BLaER1 (cell line): Measurements from ENCODE around the gene EVI5.

Experiments used
- H3K27ac ChIP-seq: shearing (Covaris generic); formaldehyde crosslinking; 2 replicates; pipeline ENCODE4 v1.8.1; 2022
- H3K27me3 ChIP-seq: shearing (Covaris generic); formaldehyde crosslinking; 2 replicates; pipeline ENCODE4 v1.8.1; 2022
- H3K36me3 ChIP-seq: shearing (Covaris generic); formaldehyde crosslinking; 2 replicates; pipeline ENCODE4 v1.8.1; 2022
- H3K4me1 ChIP-seq: shearing (Covaris generic); formaldehyde crosslinking; 2 replicates; pipeline ENCODE4 v1.8.1; 2022
- H3K4me2 ChIP-seq: shearing (Covaris generic); formaldehyde crosslinking; 2 replicates; pipeline ENCODE4 v1.8.1; 2022
- H3K4me3 ChIP-seq: shearing (Covaris generic); formaldehyde crosslinking; 2 replicates; pipeline ENCODE4 v1.8.1; 2022
- H3K9ac ChIP-seq: shearing (Covaris generic); formaldehyde crosslinking; 2 replicates; pipeline ENCODE4 v1.8.1; 2022
- H3K9me3 ChIP-seq: shearing (Covaris generic); formaldehyde crosslinking; 2 replicates; pipeline ENCODE4 v1.8.1; 2022
- H4K20me1 ChIP-seq: shearing (Covaris generic); formaldehyde crosslinking; 2 replicates; pipeline ENCODE4 v1.8.1; 2022
- Cebpa-rat ChIP-seq: shearing (Covaris generic); IDR thresholded peaks from 2 replicates; pipeline ENCODE4 v1.8.1; 2022

EVI5 gene

GRCh38 chr1:92488832-92489231 lies 296.1 kb downstream of the EVI5 start:
- no peak overlapping the region for H3K27ac ChIP-seq
- H3K4me2 ChIP-seq, result no peak overlapping the region
- H3K4me3 ChIP-seq, result no peak overlapping the region
- peaks cover 14% of the 10 kb centered on the region for H3K4me1 ChIP-seq
- no peaks in the 10 kb centered on the region for H3K27me3 ChIP-seq
- TF ChIP-seq Cebpa-rat, result no peak
- no peaks in the 10 kb centered on the region for H3K9me3 ChIP-seq
- H3K9ac ChIP-seq, result no peak overlapping the region
- H3K36me3 ChIP-seq, result no peaks in the 10 kb centered on the region
- H4K20me1 ChIP-seq, result no peaks in the 10 kb centered on the region

- Histone ChIP-seq H3K9ac (no peak overlapping the region), H3K27ac (no peak overlapping the region), H3K9me3 (no peaks in the 10 kb centered on the region), H3K4me3 (no peak overlapping the region), H3K27me3 (peaks cover under 1% of the 10 kb centered on the region; the same call in 1 of the 2 replicates), H3K4me1 (peaks cover 14% of the 10 kb centered on the region), H3K36me3 (no peaks in the 10 kb centered on the region), H3K4me2 (peak overlapping the region; percentile 91), H4K20me1 (peaks cover 3% of the 10 kb centered on the region; the same call in 1 of the 2 replicates)
- TF ChIP-seq Cebpa-rat, result no peak
Observed at GRCh38 chr1:92488416-92488815, 296.5 kb downstream of the EVI5 start.

- peaks cover 15% of the 10 kb centered on the region for H4K20me1 ChIP-seq
- H3K4me2 ChIP-seq, result peak overlapping the region; percentile 91
- H3K4me3 ChIP-seq, result peak overlapping the region; percentile 73
- H3K36me3 ChIP-seq, result peaks cover under 1% of the 10 kb centered on the region; the same call in 1 of the 2 replicates
- TF ChIP-seq Cebpa-rat, result no peak
- no peaks in the 10 kb centered on the region for H3K9me3 ChIP-seq
- H3K4me1 ChIP-seq, result peaks cover 27% of the 10 kb centered on the region
- peak overlapping the region; percentile 97 for H3K27ac ChIP-seq
- H3K9ac ChIP-seq, result peak overlapping the region; percentile 91
- H3K27me3 ChIP-seq, result peaks cover 13% of the 10 kb centered on the region
Observed at GRCh38 chr1:92487078-92487605, 297.8 kb downstream of the EVI5 start.

GRCh38 chr1:92486251-92487077 lies 298.4 kb downstream of the EVI5 start, which contains the start of gene GFI1:
Gene GFI1 (minus strand): TSS chr1:92486925. CDS start chr1:92483487, 3,438 bp downstream.
- Histone ChIP-seq H3K36me3 (peaks cover 5% of the 10 kb centered on the region), H3K9ac (peak within 1 kb of the TSS; percentile 91), H3K27ac (peak within 1 kb of the TSS; percentile 97), H3K4me1 (peaks cover 32% of the 10 kb centered on the region), H3K4me3 (peak within 1 kb of the TSS; percentile 73), H3K9me3 (peaks cover 2% of the 10 kb centered on the region; the same call in 1 of the 2 replicates), H3K27me3 (peaks cover 17% of the 10 kb centered on the region), H3K4me2 (peak within 1 kb of the TSS; percentile 91), H4K20me1 (peaks cover 18% of the 10 kb centered on the region)
- TF ChIP-seq Cebpa-rat, result no peak

GRCh38 chr1:92485381-92486250 lies 299.3 kb downstream of the EVI5 start:
- Histone ChIP-seq H3K4me2 (peak overlapping the region; percentile 91), H3K9ac (peak overlapping the region; percentile 91)

GRCh38 chr1:92484472-92485380 lies 300.2 kb downstream of the EVI5 start:
- Histone ChIP-seq H3K27me3 (peaks cover 17% of the 10 kb centered on the region), H3K9ac (peak overlapping the region; percentile 91), H3K27ac (peak overlapping the region; percentile 97), H3K9me3 (peaks cover 15% of the 10 kb centered on the region), H3K36me3 (peaks cover 23% of the 10 kb centered on the region), H3K4me3 (peak overlapping the region; percentile 73), H3K4me1 (peaks cover 32% of the 10 kb centered on the region), H3K4me2 (peak overlapping the region; percentile 91), H4K20me1 (peaks cover 18% of the 10 kb centered on the region)
- no peak for TF ChIP-seq Cebpa-rat

More at GRCh38 chr1:92485381-92486250, 299.3 kb downstream of the EVI5 start:
- H3K36me3 ChIP-seq, result peaks cover 14% of the 10 kb centered on the region
- peak overlapping the region; percentile 73 for H3K4me3 ChIP-seq
- H3K27me3 ChIP-seq, result peaks cover 17% of the 10 kb centered on the region
- peaks cover 32% of the 10 kb centered on the region for H3K4me1 ChIP-seq
- TF ChIP-seq Cebpa-rat, result 0 out of 2 replicates have a peak, but pooled peaks have one; percentile 8
- H3K9me3 ChIP-seq, result peaks cover 11% of the 10 kb centered on the region
- peaks cover 18% of the 10 kb centered on the region for H4K20me1 ChIP-seq
- peak overlapping the region; percentile 97 for H3K27ac ChIP-seq

- Histone ChIP-seq H3K27me3 (peaks cover 17% of the 10 kb centered on the region), H3K4me2 (peak overlapping the region; percentile 91), H3K4me1 (peaks cover 38% of the 10 kb centered on the region), H3K36me3 (peaks cover 32% of the 10 kb centered on the region), H3K27ac (peak overlapping the region; percentile 97), H3K9me3 (peaks cover 15% of the 10 kb centered on the region), H3K9ac (peak overlapping the region; percentile 91), H4K20me1 (peaks cover 18% of the 10 kb centered on the region), H3K4me3 (peak overlapping the region; percentile 73)
- no peak for TF ChIP-seq Cebpa-rat
Observed at GRCh38 chr1:92483610-92484471, 301.1 kb downstream of the EVI5 start.
